ENCODE results near the gene TRO. TPM values are rescaled to one million over a fixed set of nuclear protein-coding genes. Genes with fewer than 3 reads are reported as not detected.

The TRO gene
- total RNA-seq, 1 donor from 2014 or later = 47.0 TPM

GRCh38 chrX:54964766-54965497, 44.3 kb downstream of the TRO start:
- DNase-seq = no peak

GRCh38 chrX:54977387-54977786, 56.8 kb downstream of the TRO start:
- DNase-seq = no peak

- no peak for DNase-seq
These were observed 57.8 kb downstream of the TRO start for GRCh38 chrX:54978448-54978847.

- DNase-seq = no peak
These were observed 58.8 kb downstream of the TRO start for GRCh38 chrX:54979432-54979831.

- DNase-seq = no peak
These were observed 59.7 kb downstream of the TRO start for GRCh38 chrX:54980334-54980733.

Small RNAs within 50 kb of the gene (small RNA-seq; reads per million reads assigned to genes)
- gene RF00614 (ENCODE audit: low replicate concordance) = not detected

Other genes with a start within 250 kb of the TRO start
- gene ITIH6, start 122.6 kb upstream of the TRO start, total RNA-seq = 0.51 TPM
- gene MAGED2, start 113.1 kb upstream of the TRO start, total RNA-seq = 803 TPM
- 0.21 TPM for gene PFKFB1, start 73.4 kb downstream of the TRO start, total RNA-seq
- 5.5 TPM for gene APEX2, start 79.5 kb downstream of the TRO start, total RNA-seq
- 26.3 TPM for gene ALAS2, start 110.2 kb downstream of the TRO start, total RNA-seq
- not detected for gene PAGE2B, start 154.2 kb downstream of the TRO start, total RNA-seq
- not detected for gene PAGE2, start 168.2 kb downstream of the TRO start, total RNA-seq

Measured in tongue (tissue), 3 donors.